Measurements from ENCODE around the gene MSL3B.

Gene MSL3B

DNA sequence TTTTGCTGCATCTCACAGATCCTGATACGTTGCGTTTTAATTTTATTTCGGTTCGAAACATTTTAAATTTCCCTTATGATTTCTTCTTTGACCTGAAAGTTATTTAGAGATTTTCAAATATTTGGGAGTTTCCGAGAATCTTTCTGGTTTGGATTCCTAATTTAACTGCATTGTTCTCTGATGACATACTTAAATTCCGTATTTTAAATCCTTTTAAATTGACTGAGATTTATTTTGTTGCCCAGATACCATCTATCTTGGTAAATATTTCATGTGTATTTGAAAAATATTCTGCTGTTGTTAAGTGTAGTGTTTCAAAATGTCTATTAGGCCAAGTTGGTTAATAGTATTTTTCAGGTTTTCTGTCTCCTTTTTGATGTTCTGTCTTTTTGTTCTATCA lies 52.3 kb downstream of the MSL3B start:
- no peak for DNase-seq

Measured in activated T-cell treated with anti-CD3 and anti-CD28 coated beads for 4 hours (primary cell).